PFSK-1 (cell line): Measurements from ENCODE around the gene MGLL.

Experiments
- FOXP2 ChIP-seq: optimal IDR thresholded peaks from 2 replicates; pipeline ENCODE3; 2011; ENCODE audit warnings: borderline replicate concordance, control low read depth, inconsistent platforms; ENCODE audit not compliant: insufficient read depth; ENCODE audit errors: extremely low read length, extremely low read depth
- POLR2AphosphoS5 ChIP-seq: IDR thresholded peaks from 2 replicates; pipeline ENCODE4 v1.6.1; 2012; ENCODE audit warnings: low read depth, mild to moderate bottlenecking, control low read depth, low read length, moderate library complexity
- REST ChIP-seq, 2 experiments: IDR thresholded peaks; 2 replicates each; pipeline versions ENCODE4 v1.6.1 to v1.8.0; 2011 to 2012; ENCODE audit warnings: low read depth in 2 of 2, low read length in 2 of 2, control low read depth in 1 of 2, inconsistent platforms in 1 of 2, mild to moderate bottlenecking in 1 of 2, moderate library complexity in 1 of 2; ENCODE audit not compliant: insufficient read depth in 1 of 2
- SIN3A ChIP-seq: IDR thresholded peaks from 2 replicates; pipeline ENCODE4 v1.6.1; 2012; ENCODE audit warnings: mild to moderate bottlenecking, low read length, moderate library complexity, borderline replicate concordance; ENCODE audit not compliant: insufficient read depth
- TAF1 ChIP-seq: IDR thresholded peaks from 2 replicates; pipeline ENCODE4 v1.6.1; 2012; ENCODE audit warnings: low read length, control low read depth, borderline replicate concordance; ENCODE audit not compliant: insufficient read depth

The MGLL gene

GRCh38 chr3:127780536-127781400 lies 41.5 kb downstream of the MGLL start:
- TF ChIP-seq FOXP2 (no peak), REST (IDR thresholded peaks at IDR 0.05; ENCODE audit: insufficient read depth in 1 of 2, low read depth in 2 of 2, low read length in 2 of 2) (no peak), SIN3A (no peak), POLR2AphosphoS5 (no peak), TAF1 (no peak)

DNA sequence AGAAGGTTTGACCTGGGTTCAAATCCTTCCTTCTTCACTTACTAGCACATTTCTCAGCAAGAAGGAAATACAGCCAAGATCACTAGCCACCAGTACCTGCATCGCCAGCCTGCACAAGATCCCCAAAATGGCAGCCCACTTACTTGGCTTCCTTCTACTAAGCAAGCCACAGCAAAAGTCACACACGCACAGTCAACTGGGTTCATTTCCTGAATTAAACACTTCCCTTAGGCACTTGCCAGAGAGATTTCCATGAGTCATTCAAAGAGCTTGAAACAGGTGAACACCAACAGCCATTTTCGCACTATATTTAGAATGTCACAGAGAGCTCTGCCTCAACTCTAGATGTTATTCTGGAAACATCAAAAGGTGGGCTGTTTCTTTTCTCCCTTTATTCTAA lies 42.6 kb downstream of the MGLL start:
- TF ChIP-seq REST (IDR thresholded peaks at IDR 0.05; ENCODE audit: insufficient read depth in 1 of 2, low read depth in 2 of 2, low read length in 2 of 2) (no peak), TAF1 (no peak), POLR2AphosphoS5 (no peak), SIN3A (no peak), FOXP2 (no peak)

GRCh38 chr3:127777921-127778656 lies 44.2 kb downstream of the MGLL start:
- no peak for TF ChIP-seq TAF1
- TF ChIP-seq REST (IDR thresholded peaks at IDR 0.05; ENCODE audit: insufficient read depth in 1 of 2, low read depth in 2 of 2, low read length in 2 of 2): no peak
- TF ChIP-seq FOXP2: no peak
- no peak for TF ChIP-seq POLR2AphosphoS5
- TF ChIP-seq SIN3A: no peak

DNA sequence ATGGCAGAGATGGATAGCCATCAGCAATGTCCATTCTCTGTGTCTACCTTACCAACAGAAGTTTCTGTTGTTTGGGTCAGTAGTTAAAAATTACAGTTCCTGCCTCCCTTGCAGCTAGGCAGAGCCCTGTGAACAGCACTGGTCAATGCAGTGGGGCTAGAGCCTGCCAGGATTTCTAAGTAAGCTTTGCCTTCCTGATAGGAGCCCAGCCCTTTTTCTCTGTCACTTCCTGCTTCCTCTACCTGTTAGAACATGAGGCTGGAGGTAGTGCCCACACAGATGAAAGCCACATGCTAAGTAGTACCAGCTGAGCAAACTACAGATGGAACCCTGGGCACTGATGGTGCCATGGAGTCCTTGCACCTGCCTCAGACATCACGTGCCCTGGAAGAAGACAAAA lies 45.0 kb downstream of the MGLL start:
- no peak for TF ChIP-seq SIN3A
- no peak for TF ChIP-seq FOXP2
- TF ChIP-seq POLR2AphosphoS5: no peak
- TF ChIP-seq TAF1: no peak
- no peak for TF ChIP-seq REST (IDR thresholded peaks at IDR 0.05; ENCODE audit: insufficient read depth in 1 of 2, low read depth in 2 of 2, low read length in 2 of 2)
